GM12878 (cell line): ENCODE data around the gene RHBDD1. TPM values are rescaled to one million over a fixed set of nuclear protein-coding genes. Genes with fewer than 3 reads are reported as not detected.
A peak's percentile ranks its signal among the peaks of the same experiment; 100 is the strongest.

Experiments used
- ATAC-seq: fragments of 200-7000 bp; cut with Tn5 transposase; 3 replicates; pipeline ENCODE4 v1.9.1; 2020; ENCODE audit warnings: mild to moderate bottlenecking, moderate library complexity
- BruUV-seq: library from RNA; stranded (reverse); fragments of 400-500 nt; replicated peaks from 2 replicates; lab custom pipeline; 2021; lab: Mats Ljungman, UMichigan
- CTCF ChIA-PET: fragments of 300-600 bp; sonication (Branson Sonifier 250); formaldehyde crosslinking; extraction: SDS; loops from one replicate; lab custom pipeline; 2021; ENCODE audit warnings: inconsistent platforms; lab: Yijun Ruan, JAX
- POLR2A ChIA-PET: fragments of 350-600 bp; formaldehyde crosslinking; extraction: SDS; loops from one replicate; lab custom pipeline; 2021; ENCODE audit warnings: inconsistent platforms; lab: Charles Lee
- RAD21 ChIA-PET: fragments of 300-600 bp; sonication (Branson Sonifier 250); formaldehyde crosslinking; loops from one replicate; lab custom pipeline; 2023; ENCODE audit warnings: antibody characterized with exemption; ENCODE audit not compliant: unreplicated experiment; lab: Charles Lee
- SMC1A ChIA-PET: fragments of 300-600 bp; sonication (Branson Sonifier 250); formaldehyde crosslinking; loops from one replicate; lab custom pipeline; 2023; ENCODE audit not compliant: unreplicated experiment, uncharacterized antibody; lab: Charles Lee
- DNase-seq: peaks from one replicate; pipeline ENCODE4 v3.0.0-alpha.2; 2011; ENCODE audit warnings: low read depth, low spot score
- FAIRE-seq: peaks from 3 replicates; lab custom pipeline; 2011; peaks lifted over from hg19 to GRCh38; lab: Jason Lieb, UNC
- H2AFZ ChIP-seq: 2 replicates; pipeline ENCODE4 v1.6.0; 2011; ENCODE audit warnings: low read depth, low read length, control low read depth; ENCODE audit not compliant: control insufficient read depth
- H3K27ac ChIP-seq: 2 replicates; pipeline ENCODE4 v1.5.1; 2011; ENCODE audit warnings: control low read depth; ENCODE audit not compliant: control insufficient read depth, insufficient read depth
- H3K27me3 ChIP-seq, 2 experiments: replicated peaks in 1 of 2; 2 replicates each; pipeline versions ENCODE4 v1.6.0 to v1.6.1; 2011; ENCODE audit warnings: low read length in 1 of 2; ENCODE audit not compliant: control insufficient read depth in 2 of 2, insufficient read depth in 2 of 2
- H3K36me3 ChIP-seq, 2 experiments: 2 replicates each; pipeline ENCODE4 v1.5.1; 2011; ENCODE audit warnings: low read length in 1 of 2; ENCODE audit not compliant: control insufficient read depth in 2 of 2, insufficient read depth in 2 of 2
- H3K4me1 ChIP-seq: 2 replicates; pipeline ENCODE4 v1.6.1; 2011; ENCODE audit warnings: mild to moderate bottlenecking, low read length, moderate library complexity, mixed read lengths; ENCODE audit not compliant: control insufficient read depth, insufficient read depth
- H3K4me2 ChIP-seq: 2 replicates; pipeline ENCODE4 v1.6.0; 2011; ENCODE audit warnings: control low read depth; ENCODE audit not compliant: control insufficient read depth, insufficient read depth
- H3K4me3 ChIP-seq: fragments of 200-600 bp; sonication (generic); 2 replicates; pipeline ENCODE4 v1.5.1; 2016
- H3K79me2 ChIP-seq: 2 replicates; pipeline ENCODE4 v1.6.0; 2011; ENCODE audit warnings: low read length; ENCODE audit not compliant: control insufficient read depth, insufficient read depth
- H3K9ac ChIP-seq: 2 replicates; pipeline ENCODE4 v1.8.0; 2011; ENCODE audit warnings: low read length, control low read depth, mixed read lengths; ENCODE audit not compliant: control insufficient read depth, insufficient read depth
- H3K9me3 ChIP-seq: replicated peaks from 3 replicates; pipeline ENCODE4 v1.5.1; 2011; ENCODE audit warnings: mild to moderate bottlenecking, low read length; ENCODE audit not compliant: control insufficient read depth, insufficient read depth
- H4K20me1 ChIP-seq: 2 replicates; pipeline ENCODE4 v1.6.0; 2011; ENCODE audit not compliant: control insufficient read depth, insufficient read depth
- BMI1 ChIP-seq: fragments of 450-650 bp; IDR thresholded peaks from 2 replicates; pipeline ENCODE4 v1.6.1; 2016; ENCODE audit warnings: mild to moderate bottlenecking, moderate library complexity, borderline replicate concordance
- CHD2 ChIP-seq: IDR thresholded peaks from 2 replicates; pipeline ENCODE4 v1.6.1; 2011; ENCODE audit warnings: low read depth, low read length, improper control_type of control experiment, borderline replicate concordance
- ESRRA ChIP-seq: IDR thresholded peaks from 2 replicates; pipeline ENCODE4 v1.6.1; 2012; ENCODE audit warnings: mild to moderate bottlenecking, low read length, improper control_type of control experiment
- IKZF2 ChIP-seq, 2 experiments: fragments of 450-650 bp; IDR thresholded peaks; 2 replicates each; pipeline ENCODE4 v1.6.1; 2017; ENCODE audit warnings: mild to moderate bottlenecking in 2 of 2, moderate library complexity in 2 of 2
- MEF2A ChIP-seq: IDR thresholded peaks from 2 replicates; pipeline ENCODE4 v1.6.1; 2011; ENCODE audit warnings: low read depth, mild to moderate bottlenecking, low read length, moderate library complexity; ENCODE audit not compliant: insufficient read depth
- MTA2 ChIP-seq: fragments of 450-650 bp; IDR thresholded peaks from 2 replicates; pipeline ENCODE4 v1.6.1; 2016; ENCODE audit warnings: low read depth, mild to moderate bottlenecking, moderate library complexity
- MYC ChIP-seq: IDR thresholded peaks from 2 replicates; pipeline ENCODE4 v1.6.1; 2011; ENCODE audit warnings: mild to moderate bottlenecking, low read length, moderate library complexity, inconsistent platforms; ENCODE audit not compliant: insufficient read depth, insufficient replicate concordance, insufficient read length, severe bottlenecking
- NR2C1 ChIP-seq: fragments of 450-650 bp; IDR thresholded peaks from 2 replicates; pipeline ENCODE4 v1.6.1; 2017; ENCODE audit warnings: antibody characterized with exemption, mild to moderate bottlenecking, moderate library complexity
- RUNX3 ChIP-seq: IDR thresholded peaks from 2 replicates; pipeline ENCODE4 v1.6.1; 2012; ENCODE audit warnings: low read length, inconsistent platforms
- TCF12 ChIP-seq: IDR thresholded peaks from 2 replicates; pipeline ENCODE4 v1.6.1; 2011; ENCODE audit warnings: low read depth, mild to moderate bottlenecking, low read length
- TCF3 ChIP-seq: IDR thresholded peaks from 2 replicates; pipeline ENCODE4 v1.6.1; 2012; ENCODE audit warnings: low read depth, mild to moderate bottlenecking, low read length, borderline replicate concordance; ENCODE audit not compliant: insufficient read depth
- ZNF217 ChIP-seq: fragments of 450-650 bp; IDR thresholded peaks from 2 replicates; pipeline ENCODE4 v1.6.1; 2017; ENCODE audit warnings: antibody characterized with exemption, mild to moderate bottlenecking
- WGBS: methylation state at CpG from one replicate; pipeline ENCODE4 v1.1.6; 2016; ENCODE audit warnings: low lambda C conversion rate; ENCODE audit not compliant: insufficient replicate concordance, insufficient coverage; ENCODE audit errors: missing lambda C conversion rate; 5-methylcytosine and 5-hydroxymethylcytosine counted together
- in situ Hi-C: fragments of 300-500 bp; cut with MboI; formaldehyde crosslinking; loops from 9 replicates; pipeline ENCODE4 v1.14.3; 2018; ENCODE audit warnings: mixed read lengths
- intact Hi-C: fragments of 100-400 bp; cut with micrococcal nuclease; formaldehyde crosslinking; loops from one replicate; pipeline ENCODE4 v1.14.2; 2022; ENCODE audit not compliant: unreplicated experiment
- polyA plus RNA-seq, 11 experiments: library from polyadenylated mRNA; depleted of rRNA in 4 of 11; unstranded in 6 of 11; stranded (reverse) in 5 of 11; fragments of >200 nt; fragmentation: Nextera tagmentation in 4 of 11; fragmentation: Illumina TruSeq in 1 of 11; extraction: Ambion mirVana in 4 of 11; extraction: Trizol in 1 of 11; gene quantifications; 1 replicate in 1 of 11; 2 replicates in 10 of 11; pipeline versions ENCODE4 v1.2.1 to v1.2.3, GENCODE V29; 2011 to 2016; ENCODE audit warnings: inconsistent platforms in 2 of 11, missing spikeins in 2 of 11, low read depth in 1 of 11
- total RNA-seq, 4 experiments: library from RNA; depleted of rRNA in 3 of 4; stranded (reverse); fragments of >200 nt in 3 of 4; fragmentation: Illumina TruSeq in 1 of 4; extraction: Trizol in 1 of 4; gene quantifications; 2 replicates each; pipeline versions ENCODE4 v1.2.1 to v1.2.3, GENCODE V29; 2013 to 2021
- TF ChIP-seq, protein P1 (sequence below): IDR thresholded peaks from 2 replicates; pipeline ENCODE4 v1.6.1; 2011; ENCODE audit warnings: mild to moderate bottlenecking, low read depth, low read length, moderate library complexity; ENCODE audit not compliant: insufficient replicate concordance
- TF ChIP-seq, protein P2 (sequence below): fragments of 450-650 bp; IDR thresholded peaks from 2 replicates; pipeline ENCODE4 v1.6.1; 2017; ENCODE audit warnings: mild to moderate bottlenecking, moderate library complexity

Gene RHBDD1
- total and polyA plus RNA-seq, 10 of the 15 experiments (the other 5 are each of a cell fraction or from before 2014, with no cell fraction given), result 7.1 to 36.4 (median 14.7) TPM

DNA sequence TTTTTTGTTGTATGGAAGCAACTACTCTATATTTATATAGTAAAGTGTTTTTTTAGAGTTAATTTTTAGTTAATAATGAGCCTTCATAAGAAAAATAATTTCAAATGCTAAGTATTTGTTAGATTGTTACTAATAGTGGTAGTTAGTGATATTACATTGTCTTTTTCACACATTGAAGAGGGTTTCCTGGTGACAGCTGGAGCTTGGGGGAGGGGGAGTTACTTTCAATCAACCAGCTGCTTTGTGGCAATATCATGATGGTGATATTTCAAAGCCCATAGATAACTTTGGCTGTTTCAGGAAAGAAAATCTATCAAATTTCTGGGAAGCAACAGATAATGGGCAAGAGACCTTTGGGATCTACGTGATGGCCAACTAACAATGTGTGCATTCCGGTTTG is 4.1 kb downstream of the RHBDD1 start:
- in situ Hi-C loops (loop anchor here (5.0 to 25.0 kb wide), 2 partner anchors 132 to 947 kb away; no protein-coding TSS in a partner anchor), intact Hi-C loops (loop anchor here (5.0 to 10.0 kb wide), 2 partner anchors 1798 to 1895 kb away; partner anchors contain the start of gene DOCK10)
- H3K9ac ChIP-seq, result peak overlapping the region; percentile 68
- FAIRE-seq, result no peak
- H3K4me1 ChIP-seq, result peaks cover 18% of the 10 kb centered on the region; the same call in 1 of the 2 replicates
- peaks cover 70% of the 10 kb centered on the region for H3K79me2 ChIP-seq
- BruUV-seq, result no TSS peak
- H3K4me2 ChIP-seq, result peak overlapping the region; percentile 88
- H4K20me1 ChIP-seq, result no peaks in the 10 kb centered on the region
- peaks cover 5% of the 10 kb centered on the region for H3K9me3 ChIP-seq
- peak overlapping the region; percentile 97 for H3K27ac ChIP-seq
- no peak for DNase-seq
- H3K36me3 ChIP-seq, result no peaks in the 10 kb centered on the region
- ChIA-PET RAD21 (interaction anchor here (0.6 to 2.3 kb wide), 5 partner anchors 20 to 1008 kb away, joined by 3 to 13 read pairs (median 4); no protein-coding TSS in a partner anchor), POLR2A (interaction anchor here (0.8 to 3.6 kb wide), 7 partner anchors 9 to 74 kb away, joined by 3 to 18 read pairs (median 3); partner anchors contain the start of gene IRS1), CTCF (interaction anchor here (1.2 to 2.7 kb wide), 5 partner anchors 9 to 61 kb away, joined by 4 to 9 read pairs (median 6); no protein-coding TSS in a partner anchor), SMC1A (interaction anchor here (0.6 to 4.3 kb wide), 17 partner anchors 8 to 1565 kb away, joined by 3 to 27 read pairs (median 4); partner anchors contain the start of gene MFF)
- no peak overlapping the region for H2AFZ ChIP-seq
- H3K27me3 ChIP-seq, result no peaks in the 10 kb centered on the region
- peak overlapping the region; percentile 58; the same call in 1 of the 2 replicates for H3K4me3 ChIP-seq
- ATAC-seq, result no peak
- WGBS, result 100% methylated on average over 2 of the region's 2 CpGs
- peak; percentile 27; the same call in 1 of the 2 replicates for TF ChIP-seq RUNX3
- TF ChIP-seq NR2C1, result no peak
- no peak for TF ChIP-seq ESRRA
- TF ChIP-seq, protein P1, sequence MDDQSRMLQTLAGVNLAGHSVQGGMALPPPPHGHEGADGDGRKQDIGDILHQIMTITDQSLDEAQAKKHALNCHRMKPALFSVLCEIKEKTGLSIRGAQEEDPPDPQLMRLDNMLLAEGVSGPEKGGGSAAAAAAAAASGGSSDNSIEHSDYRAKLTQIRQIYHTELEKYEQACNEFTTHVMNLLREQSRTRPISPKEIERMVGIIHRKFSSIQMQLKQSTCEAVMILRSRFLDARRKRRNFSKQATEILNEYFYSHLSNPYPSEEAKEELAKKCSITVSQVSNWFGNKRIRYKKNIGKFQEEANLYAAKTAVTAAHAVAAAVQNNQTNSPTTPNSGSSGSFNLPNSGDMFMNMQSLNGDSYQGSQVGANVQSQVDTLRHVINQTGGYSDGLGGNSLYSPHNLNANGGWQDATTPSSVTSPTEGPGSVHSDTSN, result peak; percentile 47
- TF ChIP-seq, protein P2, sequence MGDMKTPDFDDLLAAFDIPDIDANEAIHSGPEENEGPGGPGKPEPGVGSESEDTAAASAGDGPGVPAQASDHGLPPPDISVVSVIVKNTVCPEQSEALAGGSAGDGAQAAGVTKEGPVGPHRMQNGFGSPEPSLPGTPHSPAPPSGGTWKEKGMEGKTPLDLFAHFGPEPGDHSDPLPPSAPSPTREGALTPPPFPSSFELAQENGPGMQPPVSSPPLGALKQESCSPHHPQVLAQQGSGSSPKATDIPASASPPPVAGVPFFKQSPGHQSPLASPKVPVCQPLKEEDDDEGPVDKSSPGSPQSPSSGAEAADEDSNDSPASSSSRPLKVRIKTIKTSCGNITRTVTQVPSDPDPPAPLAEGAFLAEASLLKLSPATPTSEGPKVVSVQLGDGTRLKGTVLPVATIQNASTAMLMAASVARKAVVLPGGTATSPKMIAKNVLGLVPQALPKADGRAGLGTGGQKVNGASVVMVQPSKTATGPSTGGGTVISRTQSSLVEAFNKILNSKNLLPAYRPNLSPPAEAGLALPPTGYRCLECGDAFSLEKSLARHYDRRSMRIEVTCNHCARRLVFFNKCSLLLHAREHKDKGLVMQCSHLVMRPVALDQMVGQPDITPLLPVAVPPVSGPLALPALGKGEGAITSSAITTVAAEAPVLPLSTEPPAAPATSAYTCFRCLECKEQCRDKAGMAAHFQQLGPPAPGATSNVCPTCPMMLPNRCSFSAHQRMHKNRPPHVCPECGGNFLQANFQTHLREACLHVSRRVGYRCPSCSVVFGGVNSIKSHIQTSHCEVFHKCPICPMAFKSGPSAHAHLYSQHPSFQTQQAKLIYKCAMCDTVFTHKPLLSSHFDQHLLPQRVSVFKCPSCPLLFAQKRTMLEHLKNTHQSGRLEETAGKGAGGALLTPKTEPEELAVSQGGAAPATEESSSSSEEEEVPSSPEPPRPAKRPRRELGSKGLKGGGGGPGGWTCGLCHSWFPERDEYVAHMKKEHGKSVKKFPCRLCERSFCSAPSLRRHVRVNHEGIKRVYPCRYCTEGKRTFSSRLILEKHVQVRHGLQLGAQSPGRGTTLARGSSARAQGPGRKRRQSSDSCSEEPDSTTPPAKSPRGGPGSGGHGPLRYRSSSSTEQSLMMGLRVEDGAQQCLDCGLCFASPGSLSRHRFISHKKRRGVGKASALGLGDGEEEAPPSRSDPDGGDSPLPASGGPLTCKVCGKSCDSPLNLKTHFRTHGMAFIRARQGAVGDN, result no peak
- TF ChIP-seq MEF2A, result no peak
- peak; percentile 92 for TF ChIP-seq TCF12
- TF ChIP-seq ZNF217, result no peak
- TF ChIP-seq IKZF2 (IDR thresholded peaks at IDR 0.05), result 0 out of 4 replicates have a peak, but pooled peaks of 1 of the 2 experiments have one; percentile 14
- 0 out of 2 replicates have a peak, but pooled peaks have one; percentile 10 for TF ChIP-seq MTA2
- TF ChIP-seq TCF3, result peak; percentile 78; the same call in 1 of the 2 replicates
- TF ChIP-seq CHD2, result 0 out of 2 replicates have a peak, but pooled peaks have one; percentile 44
- TF ChIP-seq BMI1, result no peak
- no peak for TF ChIP-seq MYC
